Endothelial cell of umbilical vein (primary cell): ENCODE results near the gene CENPL. TPM values are rescaled to one million over a fixed set of nuclear protein-coding genes. Genes with fewer than 3 reads are reported as not detected.
"Not testable (repeated sequence)": the region's sequence is repeated elsewhere in the genome, so short reads cannot be mapped to it uniquely, and the experiment has no call there.

Source experiments
- BruUV-seq: library from RNA; stranded (reverse); fragments of 400-500 nt; replicated peaks from 2 replicates; lab custom pipeline; 2021; lab: Mats Ljungman, UMichigan
- CTCF ChIA-PET: fragments of 300-600, 350-600 bp; sonication (Branson Sonifier 250); formaldehyde crosslinking; loops from one replicate; lab custom pipeline; 2021; ENCODE audit warnings: antibody characterized with exemption, inconsistent platforms; lab: Charles Lee
- POLR2A ChIA-PET: fragments of 300-600, 350-600 bp; sonication (Branson Sonifier 250); formaldehyde crosslinking; loops from one replicate; lab custom pipeline; 2021; ENCODE audit warnings: antibody characterized with exemption, inconsistent platforms; lab: Charles Lee
- DNase-seq: peaks from one replicate; pipeline ENCODE4 v3.0.0-alpha.2; 2011; ENCODE audit warnings: low read depth, low spot score
- FAIRE-seq: peaks from 2 replicates; lab custom pipeline; 2011; peaks lifted over from hg19 to GRCh38; lab: Jason Lieb, UNC
- H2AFZ ChIP-seq: 2 replicates; pipeline ENCODE4 v1.6.0; 2012; ENCODE audit warnings: low read depth, low read length, control low read depth, inconsistent platforms
- H3K27ac ChIP-seq: 2 replicates; pipeline ENCODE4 v1.5.1; 2011; ENCODE audit warnings: low read depth, mild to moderate bottlenecking, control low read depth, low read length, moderate library complexity; ENCODE audit not compliant: insufficient read depth
- H3K27me3 ChIP-seq, 2 experiments: 2 replicates each; pipeline versions ENCODE4 v1.6.0 to v1.6.1; 2011; ENCODE audit warnings: low read length in 2 of 2, mixed read lengths in 1 of 2; ENCODE audit not compliant: control insufficient read depth in 2 of 2, insufficient read depth in 2 of 2
- H3K36me3 ChIP-seq, 2 experiments: 2 replicates in 1 of 2; 3 replicates in 1 of 2; pipeline ENCODE4 v1.5.1; 2011; ENCODE audit warnings: low read length in 2 of 2, mild to moderate bottlenecking in 1 of 2, moderate library complexity in 1 of 2; ENCODE audit not compliant: control insufficient read depth in 2 of 2, insufficient read depth in 2 of 2; ENCODE audit errors: extremely low read depth in 1 of 2
- H3K4me1 ChIP-seq: 3 replicates; pipeline ENCODE4 v1.5.1; 2011; ENCODE audit warnings: mild to moderate bottlenecking, low read length; ENCODE audit not compliant: control insufficient read depth, insufficient read depth; ENCODE audit errors: extremely low read depth
- H3K4me2 ChIP-seq: 2 replicates; pipeline ENCODE4 v1.6.1; 2011; ENCODE audit warnings: low read length, control low read depth, mixed read lengths; ENCODE audit not compliant: insufficient read depth
- H3K4me3 ChIP-seq, 3 experiments: fragments of 200-600 bp in 1 of 3; sonication (generic), shearing (Covaris generic) in 1 of 3; replicated peaks in 1 of 3; 2 replicates each; pipeline ENCODE4 v1.5.1; 2011 to 2016; ENCODE audit warnings: control low read depth in 3 of 3, low read length in 3 of 3, mild to moderate bottlenecking in 2 of 3, inconsistent platforms in 1 of 3, low read depth in 1 of 3, moderate library complexity in 1 of 3; ENCODE audit not compliant: insufficient read depth in 1 of 3
- H3K79me2 ChIP-seq: 2 replicates; pipeline ENCODE4 v1.6.0; 2012; ENCODE audit warnings: low read length, inconsistent platforms; ENCODE audit not compliant: control insufficient read depth, insufficient read depth
- H3K9ac ChIP-seq: replicated peaks from 2 replicates; pipeline ENCODE3; 2011; ENCODE audit warnings: low read length, control low read depth; ENCODE audit not compliant: insufficient read depth; ENCODE audit errors: extremely low read depth
- H3K9me1 ChIP-seq: replicated peaks from 3 replicates; pipeline ENCODE4 v1.6.0; 2011; ENCODE audit warnings: mild to moderate bottlenecking, low read length; ENCODE audit not compliant: control insufficient read depth, insufficient read depth; ENCODE audit errors: extremely low read depth
- H3K9me3 ChIP-seq: replicated peaks from 2 replicates; pipeline ENCODE4 v1.5.1; 2012; ENCODE audit warnings: low read length, inconsistent platforms; ENCODE audit not compliant: control insufficient read depth, insufficient read depth
- H4K20me1 ChIP-seq: replicated peaks from 2 replicates; pipeline ENCODE3; 2011; ENCODE audit warnings: mild to moderate bottlenecking, low read length; ENCODE audit not compliant: control insufficient read depth, insufficient read depth; ENCODE audit errors: extremely low read depth
- EZH2 ChIP-seq: IDR thresholded peaks from 2 replicates; pipeline ENCODE4 v1.6.1; 2012; ENCODE audit warnings: borderline replicate concordance, low read depth, mild to moderate bottlenecking, moderate library complexity, low read length, inconsistent platforms; ENCODE audit not compliant: severe bottlenecking
- dilution Hi-C: fragments of 300-500 bp; cut with MboI; formaldehyde crosslinking; loops from one replicate; pipeline ENCODE4 v1.15.0; 2019; ENCODE audit warnings: low sequenced_read_pairs; ENCODE audit not compliant: extremely low pct_ligation_motif_present
- intact Hi-C: fragments of 100-400 bp; cut with micrococcal nuclease; formaldehyde crosslinking; loops from one replicate; pipeline ENCODE4 v1.10.0; 2022
- polyA plus RNA-seq, 4 experiments: library from polyadenylated mRNA; depleted of rRNA in 3 of 4; stranded (reverse) in 3 of 4; unstranded in 1 of 4; fragments of >200 nt; gene quantifications; 2 replicates each; pipeline versions ENCODE4 v1.2.1 to v1.2.3, GENCODE V29; 2011 to 2012; ENCODE audit warnings: missing spikeins in 1 of 4
- total RNA-seq: library from RNA; stranded (reverse); gene quantifications from 2 replicates; pipeline ENCODE4 v1.2.3, GENCODE V29; 2021

The CENPL gene
- total and polyA plus RNA-seq, 2 donors (not counting 3 experiments of a cell fraction or from before 2014, with no cell fraction given) = 5.9 to 20.8 TPM

- Histone ChIP-seq H3K9ac (no peak overlapping the region), H3K4me3 (no peak overlapping the region), H4K20me1 (no peaks in the 10 kb centered on the region), H3K4me1 (peaks cover 9% of the 10 kb centered on the region), H3K36me3 (no peaks in the 10 kb centered on the region), H3K27me3 (no peaks in the 10 kb centered on the region), H2AFZ (no peak overlapping the region), H3K27ac (no peak overlapping the region), H3K4me2 (no peak overlapping the region), H3K79me2 (peaks cover 86% of the 10 kb centered on the region), H3K9me1 (no peaks in the 10 kb centered on the region), H3K9me3 (no peaks in the 10 kb centered on the region)
- POLR2A ChIA-PET = no interaction called here
- DNase-seq (no peak), FAIRE-seq (no peak)
- dilution Hi-C loops (no loop called here), intact Hi-C loops (no loop called here)
- BruUV-seq = no TSS peak
- no peak for TF ChIP-seq EZH2
- CTCF ChIA-PET = no interaction called here
Observed at GRCh38 chr1:173818459-173818858, 6.2 kb downstream of the CENPL start.

- H4K20me1 ChIP-seq, H3K27ac ChIP-seq, dilution Hi-C loops, H3K36me3 ChIP-seq, H3K9ac ChIP-seq, FAIRE-seq, H3K4me2 ChIP-seq, CTCF ChIA-PET, H3K9me3 ChIP-seq, BruUV-seq, intact Hi-C loops, H2AFZ ChIP-seq, H3K9me1 ChIP-seq, H3K4me3 ChIP-seq, POLR2A ChIA-PET, H3K27me3 ChIP-seq, DNase-seq, H3K4me1 ChIP-seq: not testable (repeated sequence)
- peaks cover 68% of the 10 kb centered on the region for H3K79me2 ChIP-seq
Observed at GRCh38 chr1:173813654-173814053, 11.0 kb downstream of the CENPL start.
